Urinary bladder (tissue), 4 donors: Measurements from ENCODE around the gene TBXT. TPM values are rescaled to one million over a fixed set of nuclear protein-coding genes. Genes with fewer than 3 reads are reported as not detected.
"Not testable (repeated sequence)": the region's sequence is repeated elsewhere in the genome, so short reads cannot be mapped to it uniquely, and the experiment has no call there.

Experiments
- DNase-seq: peaks from one replicate; pipeline ENCODE4 v3.0.0-alpha.2; 2015; ENCODE audit errors: extremely low spot score
- H3K27ac ChIP-seq: one replicate; pipeline ENCODE4 v1.5.1; 2013; ENCODE audit warnings: low read depth, mild to moderate bottlenecking, moderate library complexity
- H3K36me3 ChIP-seq: one replicate; pipeline ENCODE4 v1.6.1; 2013; ENCODE audit warnings: mild to moderate bottlenecking, moderate library complexity; ENCODE audit not compliant: insufficient read depth
- H3K4me1 ChIP-seq: one replicate; pipeline ENCODE4 v1.6.1; 2013; ENCODE audit warnings: mild to moderate bottlenecking, moderate library complexity; ENCODE audit not compliant: insufficient read depth
- H3K4me3 ChIP-seq: one replicate; pipeline ENCODE4 v1.5.1; 2013; ENCODE audit warnings: low read depth, low read length
- WGBS: extraction: QIAGEN DNeasy Blood & Tissue Kit; methylation state at CpG from one replicate; pipeline ENCODE4 v1.1.7; 2013; 5-methylcytosine and 5-hydroxymethylcytosine counted together
- polyA plus RNA-seq: library from polyadenylated mRNA; stranded (reverse); fragments of 200-250 nt; gene quantifications from one replicate; pipeline ENCODE4 v1.2.3, GENCODE V29; 2013
- total RNA-seq: library from RNA; depleted of rRNA; stranded (reverse); fragments of >200 nt; gene quantifications from one replicate; pipeline ENCODE4 v1.2.3, GENCODE V29; 2014
- donor health status: healthy with polysubstance abuse.
- donor health status: healthy.

TBXT gene
- total and polyA plus RNA-seq, 2 donors = not detected

- whole genome bisulfite sequencing = 7% methylated on average over 23 of the region's 23 CpGs
- no peak overlapping the region for H3K27ac ChIP-seq
- H3K36me3 ChIP-seq = no peaks in the 10 kb centered on the region
- peaks cover 2% of the 10 kb centered on the region for H3K4me1 ChIP-seq
- no peak overlapping the region for H3K4me3 ChIP-seq
- DNase-seq = no peak
Measured at GRCh38 chr6:166165558-166166313, 1.9 kb downstream of the TBXT start.

GRCh38 chr6:166162599-166163342 lies 4.9 kb downstream of the TBXT start:
- Histone ChIP-seq H3K36me3 (no peaks in the 10 kb centered on the region), H3K4me3 (no peak overlapping the region), H3K4me1 (no peaks in the 10 kb centered on the region), H3K27ac (no peak overlapping the region)
- no peak for DNase-seq
- WGBS = 52% methylated on average over 1 of the region's 1 CpG

- Histone ChIP-seq H3K27ac (no peak overlapping the region), H3K36me3 (no peaks in the 10 kb centered on the region), H3K4me3 (no peak overlapping the region), H3K4me1 (no peaks in the 10 kb centered on the region)
- WGBS = 88% methylated on average over 28 of the region's 28 CpGs
- DNase-seq = no peak
Measured at GRCh38 chr6:166157930-166158617, 9.6 kb downstream of the TBXT start.

GRCh38 chr6:166156942-166157341 lies 10.7 kb downstream of the TBXT start:
- Histone ChIP-seq H3K27ac (no peak overlapping the region), H3K4me1 (no peaks in the 10 kb centered on the region)

GRCh38 chr6:166153966-166154365 lies 13.7 kb downstream of the TBXT start:
- no peak overlapping the region for H3K27ac ChIP-seq
- no peak overlapping the region for H3K4me3 ChIP-seq
- H3K36me3 ChIP-seq = no peaks in the 10 kb centered on the region
- no peak for DNase-seq
- H3K4me1 ChIP-seq = no peaks in the 10 kb centered on the region
- 59% methylated on average over 5 of the region's 5 CpGs for WGBS

More at GRCh38 chr6:166156942-166157341, 10.7 kb downstream of the TBXT start:
- DNase-seq = no peak
- WGBS = 51% methylated on average over 7 of the region's 7 CpGs
- Histone ChIP-seq H3K36me3 (no peaks in the 10 kb centered on the region), H3K4me3 (no peak overlapping the region)

GRCh38 chr6:166152660-166153059 lies 15.0 kb downstream of the TBXT start:
- WGBS = 59% methylated on average over 3 of the region's 3 CpGs
- Histone ChIP-seq H3K36me3 (no peaks in the 10 kb centered on the region), H3K4me3 (no peak overlapping the region), H3K27ac (no peak overlapping the region), H3K4me1 (no peaks in the 10 kb centered on the region)
- DNase-seq = no peak

GRCh38 chr6:166151798-166152197 lies 15.9 kb downstream of the TBXT start:
- no peak for DNase-seq
- H3K27ac ChIP-seq = no peak overlapping the region
- H3K4me1 ChIP-seq = no peaks in the 10 kb centered on the region
- WGBS = 78% methylated on average over 1 of the region's 1 CpG
- no peaks in the 10 kb centered on the region for H3K36me3 ChIP-seq
- no peak overlapping the region for H3K4me3 ChIP-seq

- H3K4me3 ChIP-seq = no peak overlapping the region
- no peak overlapping the region for H3K27ac ChIP-seq
- no peaks in the 10 kb centered on the region for H3K4me1 ChIP-seq
- H3K36me3 ChIP-seq = no peaks in the 10 kb centered on the region
- no peak for DNase-seq
- WGBS = 79% methylated on average over 5 of the region's 5 CpGs
Measured at GRCh38 chr6:166145751-166146150, 21.9 kb downstream of the TBXT start.

GRCh38 chr6:166143011-166143410 lies 24.6 kb downstream of the TBXT start:
- Histone ChIP-seq H3K4me3 (no peak overlapping the region), H3K27ac (no peak overlapping the region), H3K4me1 (no peaks in the 10 kb centered on the region), H3K36me3 (no peaks in the 10 kb centered on the region)
- no peak for DNase-seq
- 25% methylated on average over 2 of the region's 2 CpGs for WGBS

- no peak overlapping the region for H3K4me3 ChIP-seq
- no peak for DNase-seq
- no peaks in the 10 kb centered on the region for H3K36me3 ChIP-seq
- H3K27ac ChIP-seq = no peak overlapping the region
- no peaks in the 10 kb centered on the region for H3K4me1 ChIP-seq
- 59% methylated on average over 13 of the region's 13 CpGs for WGBS
Measured at GRCh38 chr6:166127624-166128472, 39.8 kb downstream of the TBXT start.

- H3K4me1 ChIP-seq, DNase-seq, H3K4me3 ChIP-seq, H3K36me3 ChIP-seq, H3K27ac ChIP-seq: not testable (repeated sequence)
- WGBS = 75% methylated on average over 9 of the region's 9 CpGs
Measured at GRCh38 chr6:166123115-166123514, 44.5 kb downstream of the TBXT start.

GRCh38 chr6:166121726-166122125 lies 45.9 kb downstream of the TBXT start:
- Histone ChIP-seq H3K36me3 (no peaks in the 10 kb centered on the region), H3K4me3 (no peak overlapping the region), H3K4me1 (no peaks in the 10 kb centered on the region), H3K27ac (no peak overlapping the region)
- WGBS = 66% methylated on average over 7 of the region's 7 CpGs
- DNase-seq = no peak
